AG09319 (cell line): ENCODE measurements around the gene ITGBL1.
A peak's percentile ranks its signal among the peaks of the same experiment; 100 is the strongest.

Experiments
- DNase-seq: peaks from one replicate; pipeline ENCODE4 v3.0.0-alpha.2; 2010; ENCODE audit warnings: low read depth; ENCODE audit errors: extremely low read depth
- CTCF ChIP-seq: IDR thresholded peaks from 2 replicates; pipeline ENCODE4 v1.5.1; 2011; ENCODE audit warnings: low read depth, mild to moderate bottlenecking, inconsistent platforms, low read length, moderate library complexity

The ITGBL1 gene

GRCh38 chr13:101512650-101513049 is 60.2 kb downstream of the ITGBL1 start:
- TF ChIP-seq CTCF, result no peak
- DNase-seq, result no peak

- TF ChIP-seq CTCF, result no peak
- DNase-seq, result no peak
These were observed 61.6 kb downstream of the ITGBL1 start for GRCh38 chr13:101514100-101514499.

GRCh38 chr13:101514695-101515275 is 62.3 kb downstream of the ITGBL1 start:
- TF ChIP-seq CTCF, result peak; percentile 65
- DNase-seq, result no peak

GRCh38 chr13:101515504-101515903 is 63.0 kb downstream of the ITGBL1 start:
- no peak for TF ChIP-seq CTCF
- DNase-seq, result no peak

- TF ChIP-seq CTCF, result no peak
- DNase-seq, result no peak
These were observed 63.8 kb downstream of the ITGBL1 start for GRCh38 chr13:101516262-101516661.

GRCh38 chr13:101520672-101521071 is 68.2 kb downstream of the ITGBL1 start:
- no peak for TF ChIP-seq CTCF
- no peak for DNase-seq

GRCh38 chr13:101521371-101521770 is 68.9 kb downstream of the ITGBL1 start:
- TF ChIP-seq CTCF, result no peak
- no peak for DNase-seq
